WTC11 (cell line): ENCODE results near the gene PIGS. TPM values are rescaled to one million over a fixed set of nuclear protein-coding genes. Genes with fewer than 3 reads are reported as not detected.

Experiments used
- ATAC-seq: fragments of 200-7000 bp; cut with Tn5 transposase; 2 replicates; pipeline ENCODE4 v1.10.0; 2021; ENCODE audit warnings: mild to moderate bottlenecking, moderate library complexity
- CTCF ChIA-PET: fragments of 300-600 bp; sonication (Branson Sonifier 250); formaldehyde crosslinking; loops from one replicate; lab custom pipeline; 2021; ENCODE audit warnings: antibody characterized with exemption; lab: Charles Lee
- POLR2A ChIA-PET: fragments of 350-600 bp; sonication (Branson Sonifier 250); formaldehyde crosslinking; loops from one replicate; lab custom pipeline; 2021; ENCODE audit warnings: antibody characterized with exemption; lab: Charles Lee
- DNase-seq: peaks from one replicate; pipeline ENCODE4 v3.0.0; 2021; ENCODE audit warnings: low spot score
- H3K27ac Mint-ChIP-seq: 2 replicates; pipeline ENCODE4 v1.8.0; 2021; ENCODE audit warnings: mixed read lengths
- H3K27me3 Mint-ChIP-seq: 2 replicates; pipeline ENCODE4 v1.8.0; 2021; ENCODE audit warnings: low read depth, mild to moderate bottlenecking, moderate library complexity, mixed read lengths
- H3K36me3 Mint-ChIP-seq: 2 replicates; pipeline ENCODE4 v1.8.0; 2021; ENCODE audit warnings: mixed read lengths
- H3K4me1 Mint-ChIP-seq: 2 replicates; pipeline ENCODE4 v1.8.0; 2022; ENCODE audit warnings: mixed read lengths
- H3K4me3 Mint-ChIP-seq: 2 replicates; pipeline ENCODE4 v1.8.0; 2021; ENCODE audit warnings: mild to moderate bottlenecking, moderate library complexity, mixed read lengths
- H3K9me3 Mint-ChIP-seq: 2 replicates; pipeline ENCODE4 v1.8.0; 2021; ENCODE audit warnings: mixed read lengths
- E2F1 ChIP-seq: sonication (generic); formaldehyde crosslinking; IDR thresholded peaks from 2 replicates; pipeline ENCODE4 v1.8.0; 2022; ENCODE audit warnings: mild to moderate bottlenecking, missing genetic modification reagents
- ESRRA ChIP-seq: sonication (generic); formaldehyde crosslinking; IDR thresholded peaks from 2 replicates; pipeline ENCODE4 v1.8.1; 2022; ENCODE audit warnings: mild to moderate bottlenecking, missing genetic modification reagents, borderline replicate concordance
- FOXJ3 ChIP-seq: sonication (generic); formaldehyde crosslinking; IDR thresholded peaks from 2 replicates; pipeline ENCODE4 v1.9.0; 2021; ENCODE audit warnings: missing genetic modification reagents, mild to moderate bottlenecking, borderline replicate concordance
- FOXK1 ChIP-seq: sonication (generic); formaldehyde crosslinking; IDR thresholded peaks from 2 replicates; pipeline ENCODE4 v1.8.0; 2022; ENCODE audit warnings: mild to moderate bottlenecking, moderate library complexity, missing genetic modification reagents
- FOXP4 ChIP-seq: sonication (generic); formaldehyde crosslinking; IDR thresholded peaks from 2 replicates; pipeline ENCODE4 v1.8.0; 2022; ENCODE audit warnings: mild to moderate bottlenecking, missing genetic modification reagents
- HMGXB4 ChIP-seq: sonication (generic); formaldehyde crosslinking; IDR thresholded peaks from 2 replicates; pipeline ENCODE4 v1.8.1; 2023; ENCODE audit warnings: mild to moderate bottlenecking, moderate library complexity, missing genetic modification reagents
- MLX ChIP-seq: sonication (generic); formaldehyde crosslinking; IDR thresholded peaks from 2 replicates; pipeline ENCODE4 v1.8.1; 2023; ENCODE audit warnings: mild to moderate bottlenecking, missing genetic modification reagents, moderate library complexity
- OVOL2 ChIP-seq: fragments of 250-450 bp; sonication (Bioruptor Pico); IDR thresholded peaks from 2 replicates; pipeline ENCODE4 v1.9.0; 2021; ENCODE audit warnings: mild to moderate bottlenecking, borderline replicate concordance
- RELA ChIP-seq: sonication (generic); formaldehyde crosslinking; IDR thresholded peaks from 2 replicates; pipeline ENCODE4 v1.8.1; 2022; ENCODE audit warnings: missing genetic modification reagents, mild to moderate bottlenecking, borderline replicate concordance
- RORB ChIP-seq: fragments of 250-450 bp; sonication (Bioruptor Pico); IDR thresholded peaks from 2 replicates; pipeline ENCODE4 v1.9.0; 2021; ENCODE audit warnings: mild to moderate bottlenecking
- SMAD3 ChIP-seq: sonication (generic); formaldehyde crosslinking; IDR thresholded peaks from 2 replicates; pipeline ENCODE4 v1.8.0; 2022; ENCODE audit warnings: missing genetic modification reagents, mild to moderate bottlenecking, borderline replicate concordance
- SP1 ChIP-seq: sonication (generic); formaldehyde crosslinking; conservative IDR thresholded peaks from 2 replicates; pipeline ENCODE4 v1.8.1; 2022; ENCODE audit warnings: missing genetic modification reagents
- TCF7 ChIP-seq: sonication (generic); formaldehyde crosslinking; IDR thresholded peaks from 2 replicates; pipeline ENCODE4 v1.8.0; 2022; ENCODE audit warnings: mild to moderate bottlenecking, low read depth, missing genetic modification reagents, moderate library complexity
- TEAD1 ChIP-seq: sonication (generic); formaldehyde crosslinking; IDR thresholded peaks from 2 replicates; pipeline ENCODE4 v1.8.0; 2022; ENCODE audit warnings: mild to moderate bottlenecking, missing genetic modification reagents
- USF1 ChIP-seq: sonication (generic); formaldehyde crosslinking; IDR thresholded peaks from 2 replicates; pipeline ENCODE4 v1.8.0; 2022; ENCODE audit warnings: mild to moderate bottlenecking, missing genetic modification reagents
- USF2 ChIP-seq: sonication (generic); formaldehyde crosslinking; IDR thresholded peaks from 2 replicates; pipeline ENCODE4 v1.8.1; 2023; ENCODE audit warnings: mild to moderate bottlenecking, missing genetic modification reagents, moderate library complexity
- ZBTB43 ChIP-seq: sonication (generic); formaldehyde crosslinking; IDR thresholded peaks from 2 replicates; pipeline ENCODE4 v1.8.1; 2023; ENCODE audit warnings: mild to moderate bottlenecking, missing genetic modification reagents
- ZNF232 ChIP-seq: sonication (generic); formaldehyde crosslinking; IDR thresholded peaks from 2 replicates; pipeline ENCODE4 v1.8.0; 2022; ENCODE audit warnings: mild to moderate bottlenecking, missing genetic modification reagents
- ZNF263 ChIP-seq: sonication (generic); formaldehyde crosslinking; IDR thresholded peaks from 2 replicates; pipeline ENCODE4 v1.8.1; 2022; ENCODE audit warnings: low read depth, mild to moderate bottlenecking, moderate library complexity, missing genetic modification reagents
- ZNF671 ChIP-seq: fragments of 250-450 bp; sonication (Bioruptor Pico); IDR thresholded peaks from 2 replicates; pipeline ENCODE4 v1.8.0; 2021; ENCODE audit warnings: mild to moderate bottlenecking
- total RNA-seq: library from RNA; stranded (reverse); gene quantifications from 3 replicates; pipeline ENCODE4 v1.2.3, GENCODE V29; 2021

The PIGS gene
- total RNA-seq, 1 experiment from 2014 or later, result 50.6 TPM

- Mint-ChIP-seq H3K27me3 (no peaks in the 10 kb centered on the region), H3K9me3 (no peaks in the 10 kb centered on the region), H3K27ac (no peak overlapping the region), H3K4me1 (no peaks in the 10 kb centered on the region), H3K36me3 (peaks cover 93% of the 10 kb centered on the region), H3K4me3 (no peak overlapping the region)
- ATAC-seq (no peak), DNase-seq (no peak)
- CTCF ChIA-PET, result no interaction called here
- TF ChIP-seq SP1 (CRISPR knock-in tag) (no peak), E2F1 (CRISPR knock-in tag) (no peak)
- POLR2A ChIA-PET, result interaction anchor here (0.9 kb wide), 1 partner anchor 25 kb away, joined by 4 read pairs; the partner anchor contains the start of gene BLTP2
Observed at GRCh38 chr17:28620010-28620409, 48.7 kb upstream of the PIGS start.

- Mint-ChIP-seq H3K4me3 (no peak overlapping the region), H3K27ac (no peak overlapping the region), H3K36me3 (peaks cover 86% of the 10 kb centered on the region), H3K4me1 (no peaks in the 10 kb centered on the region)
- no peak for DNase-seq
- ChIA-PET POLR2A (no interaction called here), CTCF (interaction anchor here (1.5 kb wide), 1 partner anchor 25 kb away, joined by 4 read pairs; no protein-coding TSS in a partner anchor)
- TF ChIP-seq ZNF671 (CRISPR knock-in tag) (no peak), FOXP4 (CRISPR knock-in tag) (no peak), ZNF232 (CRISPR knock-in tag) (no peak), SP1 (CRISPR knock-in tag) (no peak), RELA (CRISPR knock-in tag) (no peak), OVOL2 (no peak), RORB (CRISPR knock-in tag) (no peak), TCF7 (CRISPR knock-in tag) (no peak), ZBTB43 (CRISPR knock-in tag) (no peak), FOXK1 (no peak), ZNF263 (CRISPR knock-in tag) (no peak), USF1 (no peak), USF2 (no peak), FOXJ3 (CRISPR knock-in tag) (no peak), HMGXB4 (no peak), ESRRA (no peak), TEAD1 (no peak), SMAD3 (CRISPR knock-in tag) (no peak), MLX (CRISPR knock-in tag) (no peak)
- TF ChIP-seq, all 79 proteins: peak for 0
- no peaks in the 10 kb centered on the region for H3K27me3 Mint-ChIP-seq
- no peaks in the 10 kb centered on the region for H3K9me3 Mint-ChIP-seq
- ATAC-seq, result no peak
Observed at GRCh38 chr17:28618464-28618863, 47.1 kb upstream of the PIGS start.
